Measurements from ENCODE around the gene CYP2A13. TPM values are rescaled to one million over a fixed set of nuclear protein-coding genes. Genes with fewer than 3 reads are reported as not detected.
"Not testable (repeated sequence)": the region's sequence is repeated elsewhere in the genome, so short reads cannot be mapped to it uniquely, and the experiment has no call there.

Gene CYP2A13
- total RNA-seq, 4 donors from 2014 or later: not detected

DNA sequence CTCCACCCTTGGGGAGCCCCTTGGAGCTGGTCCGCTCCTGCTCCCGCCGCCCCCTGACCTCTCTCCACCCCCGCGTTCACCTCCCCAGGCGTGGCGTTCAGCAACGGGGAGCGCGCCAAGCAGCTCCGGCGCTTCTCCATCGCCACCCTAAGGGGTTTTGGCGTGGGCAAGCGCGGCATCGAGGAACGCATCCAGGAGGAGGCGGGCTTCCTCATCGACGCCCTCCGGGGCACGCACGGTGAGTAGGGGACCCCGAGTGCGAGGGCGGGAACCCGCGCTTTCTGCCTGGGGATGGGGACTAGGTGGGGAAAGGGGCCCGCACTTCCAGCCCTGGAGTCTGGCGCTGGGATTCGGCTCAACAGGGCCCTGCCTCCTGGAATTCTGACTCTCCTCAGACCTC, 1.7 kb downstream of the CYP2A13 start:
- intact Hi-C loops (cut with DNase I): no loop called here
- WGBS: 1% methylated on average over 8 of the region's 32 CpGs
- DNase-seq (ENCODE audit: extremely low spot score): no peak
- Histone ChIP-seq H3K4me1 (no peaks in the 10 kb centered on the region), H3K9me3 (no peaks in the 10 kb centered on the region), H3K27me3 (peaks cover 0 to 73% (median 4%) of the 10 kb centered on the region in 4 donors), H3K27ac (replicated peaks in 1 of 4) (no peak overlapping the region), H3K4me3 (no peak overlapping the region), H3K36me3 (no peaks in the 10 kb centered on the region)
- TF ChIP-seq POLR2AphosphoS5 (IDR thresholded peaks at IDR 0.05): no peak
- no peak for TF ChIP-seq EP300 (IDR thresholded peaks at IDR 0.05)
- TF ChIP-seq CTCF (IDR thresholded peaks at IDR 0.05): no peak
- no peak for TF ChIP-seq POLR2A (IDR thresholded peaks at IDR 0.05; ENCODE audit: low read depth)

DNA sequence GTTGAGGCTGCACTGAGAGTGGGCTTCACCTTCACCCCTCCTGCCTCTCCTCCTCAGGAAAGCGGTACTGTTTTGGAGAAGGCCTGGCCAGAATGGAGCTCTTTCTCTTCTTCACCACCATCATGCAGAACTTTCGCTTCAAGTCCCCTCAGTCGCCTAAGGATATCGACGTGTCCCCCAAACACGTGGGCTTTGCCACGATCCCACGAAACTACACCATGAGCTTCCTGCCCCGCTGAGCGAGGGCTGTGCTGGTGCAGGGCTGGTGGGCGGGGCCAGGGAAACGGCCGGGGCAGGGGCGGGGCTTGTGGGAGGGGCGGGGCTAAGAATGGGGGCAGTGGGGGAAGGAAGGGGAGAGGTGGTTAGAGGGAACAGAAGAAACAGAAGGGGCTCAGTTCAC, 7.5 kb downstream of the CYP2A13 start:
- peaks cover 0 to 14% (median 5%) of the 10 kb centered on the region in 4 donors for H3K9me3 ChIP-seq
- H3K27me3 ChIP-seq: peaks cover 0 to 59% (median 2%) of the 10 kb centered on the region in 4 donors
- no peaks in the 10 kb centered on the region for H3K4me1 ChIP-seq
- 56% methylated on average over 15 of the region's 15 CpGs for WGBS
- no peak for TF ChIP-seq CTCF (IDR thresholded peaks at IDR 0.05)
- TF ChIP-seq POLR2A (IDR thresholded peaks at IDR 0.05; ENCODE audit: low read depth): no peak
- TF ChIP-seq POLR2AphosphoS5 (IDR thresholded peaks at IDR 0.05): no peak
- TF ChIP-seq EP300 (IDR thresholded peaks at IDR 0.05): no peak
- H3K4me3 ChIP-seq: no peak overlapping the region
- H3K36me3 ChIP-seq: no peaks in the 10 kb centered on the region
- DNase-seq (ENCODE audit: extremely low spot score): no peak
- no peak overlapping the region for H3K27ac ChIP-seq (replicated peaks in 1 of 4)
- intact Hi-C loops (cut with DNase I): no loop called here

DNA sequence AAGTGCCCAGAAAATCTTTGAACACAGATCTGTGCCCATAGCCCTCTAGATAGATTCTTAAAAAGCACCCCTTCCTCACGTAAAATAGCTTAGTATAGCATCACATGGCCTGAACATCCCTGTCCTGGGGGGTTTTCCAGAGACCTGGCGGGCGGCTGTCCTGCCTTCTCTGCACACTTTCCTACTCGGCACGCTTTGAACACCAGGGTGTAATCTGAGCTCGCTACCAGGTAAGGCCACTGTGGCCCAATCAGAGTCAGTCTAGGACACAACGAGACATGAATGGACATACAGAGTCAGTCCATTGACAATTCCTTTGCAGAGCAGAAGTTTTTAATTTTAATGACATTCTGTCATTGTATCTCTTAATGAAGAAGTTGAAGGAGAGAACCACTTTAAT, 8.1 kb downstream of the CYP2A13 start:
- WGBS: 74% methylated on average over 7 of the region's 7 CpGs
- H3K36me3 ChIP-seq: no peaks in the 10 kb centered on the region

DNA sequence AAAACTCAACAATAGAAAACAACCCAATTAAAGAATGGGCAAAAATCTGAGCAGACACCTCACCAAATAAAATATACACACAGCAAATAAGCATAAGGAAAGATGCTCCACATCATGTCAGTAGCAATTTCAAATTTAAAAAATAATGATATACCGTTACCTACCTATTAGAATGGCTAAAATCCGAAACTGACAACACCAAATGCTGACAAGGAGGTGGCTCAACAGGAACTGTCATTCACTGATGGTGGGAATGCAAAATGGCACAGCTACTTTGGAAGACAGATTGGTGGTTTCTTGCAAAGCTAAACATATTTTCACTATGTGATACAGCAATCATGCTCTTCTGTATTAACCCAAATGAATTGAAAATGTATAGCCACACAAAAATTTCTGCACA, 9.1 kb downstream of the CYP2A13 start:
- no peaks in the 10 kb centered on the region for H3K4me1 ChIP-seq
- intact Hi-C loops (cut with DNase I): no loop called here
- H3K36me3 ChIP-seq: no peaks in the 10 kb centered on the region
- no peak for TF ChIP-seq EP300 (IDR thresholded peaks at IDR 0.05)
- no peak for TF ChIP-seq POLR2A (IDR thresholded peaks at IDR 0.05; ENCODE audit: low read depth)
- no peak for TF ChIP-seq CTCF (IDR thresholded peaks at IDR 0.05)
- no peak for TF ChIP-seq POLR2AphosphoS5 (IDR thresholded peaks at IDR 0.05)
- peaks cover 0 to 45% (median 0%) of the 10 kb centered on the region in 4 donors for H3K27me3 ChIP-seq
- no peak for DNase-seq (ENCODE audit: extremely low spot score)
- 80% methylated on average over 2 of the region's 2 CpGs for WGBS
- H3K9me3 ChIP-seq: peaks cover 0 to 20% (median 9%) of the 10 kb centered on the region in 4 donors
- H3K4me3 ChIP-seq: no peak overlapping the region
- H3K27ac ChIP-seq (replicated peaks in 1 of 4): no peak overlapping the region

More for the DNA sequence above, 8.1 kb downstream of the CYP2A13 start:
- Histone ChIP-seq H3K4me1 (no peaks in the 10 kb centered on the region), H3K4me3 (no peak overlapping the region), H3K9me3 (peaks cover 0 to 14% (median 5%) of the 10 kb centered on the region in 4 donors), H3K27ac (replicated peaks in 1 of 4) (no peak overlapping the region), H3K27me3 (peaks cover 0 to 52% (median 0%) of the 10 kb centered on the region in 4 donors)
- intact Hi-C loops (cut with DNase I): no loop called here
- TF ChIP-seq CTCF (IDR thresholded peaks at IDR 0.05) (no peak), POLR2AphosphoS5 (IDR thresholded peaks at IDR 0.05) (no peak), POLR2A (IDR thresholded peaks at IDR 0.05; ENCODE audit: low read depth) (no peak)
- no peak for DNase-seq (ENCODE audit: extremely low spot score)

DNA sequence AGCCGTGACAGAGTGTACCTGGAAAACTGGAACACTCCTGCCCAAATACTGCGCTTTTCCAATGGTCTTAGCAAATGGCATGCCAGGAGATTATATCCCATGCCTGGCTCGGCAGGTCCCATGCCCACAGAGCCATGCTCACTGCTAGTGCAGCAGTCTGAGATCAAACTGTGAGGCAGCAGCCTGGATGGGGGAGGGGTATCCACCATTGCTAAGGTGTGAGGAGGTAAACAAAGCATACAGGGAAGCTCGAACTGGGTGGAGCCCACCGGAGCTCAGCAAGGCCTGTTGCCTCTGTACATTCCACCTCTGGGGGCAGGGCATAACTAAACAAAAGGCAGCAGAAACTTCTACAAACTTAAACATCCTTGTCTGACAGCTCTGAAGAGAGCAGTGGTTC, 10.5 kb downstream of the CYP2A13 start:
- Histone ChIP-seq H3K27ac (replicated peaks in 1 of 4) (no peak overlapping the region), H3K9me3 (peaks cover 0 to 23% (median 11%) of the 10 kb centered on the region in 4 donors), H3K36me3 (no peaks in the 10 kb centered on the region), H3K27me3 (peaks cover 0 to 30% (median 0%) of the 10 kb centered on the region in 4 donors), H3K4me1 (no peaks in the 10 kb centered on the region), H3K4me3 (no peak overlapping the region)
- WGBS: 64% methylated on average over 5 of the region's 5 CpGs
- intact Hi-C loops (cut with DNase I): no loop called here
- TF ChIP-seq POLR2A (IDR thresholded peaks at IDR 0.05; ENCODE audit: low read depth) (no peak), EP300 (IDR thresholded peaks at IDR 0.05) (no peak), CTCF (IDR thresholded peaks at IDR 0.05) (no peak), POLR2AphosphoS5 (IDR thresholded peaks at IDR 0.05) (no peak)
- no peak for DNase-seq (ENCODE audit: extremely low spot score)

DNA sequence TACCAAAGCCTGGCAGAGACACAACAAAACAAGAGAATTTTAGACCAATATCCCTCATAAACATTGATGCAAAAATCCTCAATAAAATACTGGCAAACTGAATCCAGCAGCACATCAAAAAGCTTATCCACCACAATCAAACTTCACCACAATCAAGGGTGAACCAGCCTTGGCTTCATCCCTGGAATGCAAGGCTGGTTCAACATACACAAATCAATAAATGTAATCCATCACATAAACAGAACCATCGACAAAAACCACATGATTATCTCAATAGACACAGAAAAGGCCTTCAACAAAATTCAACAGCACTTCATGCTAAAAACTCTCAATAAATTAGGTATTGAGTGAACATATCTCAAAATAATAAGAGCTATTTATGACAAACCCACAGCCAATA, 14.0 kb downstream of the CYP2A13 start:
- DNase-seq (ENCODE audit: extremely low spot score); H3K27ac ChIP-seq (replicated peaks in 1 of 4); intact Hi-C loops (cut with DNase I): not testable (repeated sequence)

More for the DNA sequence above, 14.0 kb downstream of the CYP2A13 start:
- not testable (repeated sequence) for H3K36me3 ChIP-seq, H3K27me3 ChIP-seq, H3K4me3 ChIP-seq, H3K4me1 ChIP-seq
- 94% methylated on average over 1 of the region's 1 CpG for WGBS
- peaks cover 0 to 30% (median 11%) of the 10 kb centered on the region in 4 donors for H3K9me3 ChIP-seq
